SU-DHL-6 (cell line): Measurements from ENCODE around the gene TTLL1.

Experiments used
- CTCF ChIP-seq: fragments of 200-600 bp; sonication (generic); IDR thresholded peaks from one replicate; pipeline ENCODE4 v1.5.1; 2017; ENCODE audit warnings: antibody characterized with exemption, mild to moderate bottlenecking, low read length, moderate library complexity; ENCODE audit not compliant: insufficient read depth, poor library complexity, severe bottlenecking
- EZH2phosphoT487 ChIP-seq: fragments of 200-600 bp; sonication (generic), shearing (Covaris generic); conservative IDR thresholded peaks from 2 replicates; pipeline ENCODE4 v1.6.1; 2018; ENCODE audit warnings: mild to moderate bottlenecking, antibody characterized with exemption, low read length, moderate library complexity, mixed read lengths

DNA sequence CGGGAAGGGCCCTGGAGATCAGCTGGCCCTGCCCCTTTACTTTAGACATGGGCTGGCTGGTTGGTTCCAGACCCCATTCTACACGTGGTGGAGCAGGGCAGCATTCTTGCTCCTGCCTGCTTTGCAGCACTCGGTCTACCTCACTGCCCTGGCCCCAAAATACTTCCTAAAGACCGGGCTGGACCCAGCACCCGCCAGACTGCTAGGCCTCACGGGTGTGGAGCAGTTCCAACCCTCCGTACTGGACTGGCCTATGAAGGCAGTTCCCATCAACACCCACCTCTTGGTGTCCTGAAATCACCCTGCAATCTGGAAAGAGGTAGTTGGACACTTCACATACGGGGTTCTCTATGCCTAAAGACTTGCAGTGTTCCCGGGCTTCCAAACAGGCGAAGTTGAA lies 47.6 kb upstream of the TTLL1 start:
- TF ChIP-seq CTCF (no peak), EZH2phosphoT487 (no peak)
